ENCODE data around the gene UBD. TPM values are rescaled to one million over a fixed set of nuclear protein-coding genes. Genes with fewer than 3 reads are reported as not detected.

UBD gene
- total and polyA plus RNA-seq, 9 of the 15 experiments (the other 6 are each of a cell fraction or from before 2014, with no cell fraction given): not detected

- TF ChIP-seq ARID3A (IDR thresholded peaks at IDR 0.05; ENCODE audit: borderline replicate concordance, low read depth, low read length): no peak
- TF ChIP-seq PHF8 (IDR thresholded peaks at IDR 0.05; ENCODE audit: borderline replicate concordance, low read length): no peak
- TF ChIP-seq NR1H2 (CRISPR knock-in tag; IDR thresholded peaks at IDR 0.05): no peak
- no peak for TF ChIP-seq IRF2 (CRISPR knock-in tag; IDR thresholded peaks at IDR 0.05)
- TF ChIP-seq KLF1 (tag; IDR thresholded peaks at IDR 0.05): no peak
- TF ChIP-seq ZNF316 (IDR thresholded peaks at IDR 0.05): no peak
- TF ChIP-seq CEBPG (CRISPR knock-in tag; IDR thresholded peaks at IDR 0.05): no peak
- no peak for TF ChIP-seq CEBPG (tag; conservative IDR thresholded peaks at IDR 0.05 in 1 of 2, IDR thresholded peaks at IDR 0.05 in 1 of 2)
- TF ChIP-seq SAFB (IDR thresholded peaks at IDR 0.05; ENCODE audit: borderline replicate concordance, low read depth, low read length): no peak
- no peak for TF ChIP-seq RFX7 (CRISPR knock-in tag; IDR thresholded peaks at IDR 0.05)
- TF ChIP-seq E2F5 (CRISPR knock-in tag; IDR thresholded peaks at IDR 0.05): no peak
- no peak for TF ChIP-seq BHLHE40 (IDR thresholded peaks at IDR 0.05; ENCODE audit: low read length)
- TF ChIP-seq NR2F6 (CRISPR knock-in tag; IDR thresholded peaks at IDR 0.05): no peak
Measured at GRCh38 chr6:29510746-29511300, 48.7 kb downstream of the UBD start (continued).
